Head of caudate nucleus (tissue), 42 donors: ENCODE measurements around the gene NCK2.

Experiments used
- DNase-seq, 42 donors: peaks; one replicate each; pipeline versions ENCODE4 v3.0.0 to v3.0.0-alpha.2; 2020 to 2021; ENCODE audit warnings: mixed read lengths in 7 of 42
- intact Hi-C: fragments of 100-400 bp; cut with DNase I; formaldehyde crosslinking; loops from one replicate; pipeline ENCODE4 v1.15.0; 2022

Gene NCK2

DNA sequence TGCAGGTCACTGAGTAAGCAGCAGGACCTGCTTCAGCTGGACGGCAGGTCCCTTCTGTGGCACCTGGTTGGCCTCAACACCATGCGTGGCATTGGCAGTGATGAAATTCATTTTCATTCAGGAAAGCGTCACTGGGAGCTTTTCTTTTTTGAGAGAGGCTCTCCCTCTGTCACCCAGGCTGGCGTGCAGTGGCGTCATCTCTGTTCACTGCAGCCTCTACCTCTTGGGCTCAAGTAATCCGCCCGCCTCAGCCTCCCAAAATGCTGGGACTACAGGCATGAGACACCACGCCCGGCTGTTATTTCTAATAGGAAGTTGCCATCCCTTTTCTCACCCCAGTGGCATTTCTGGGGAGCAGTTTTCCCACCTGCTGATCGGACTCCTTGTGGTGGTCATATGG, 39.3 kb downstream of the NCK2 start:
- DNase-seq = peak in 5 of 42 donors; percentile 28 to 48 (median 43)
- intact Hi-C loops = no loop called here

- no peak for DNase-seq
- intact Hi-C loops = no loop called here
Measured at GRCh38 chr2:105784589-105784988, 39.9 kb downstream of the NCK2 start.

GRCh38 chr2:105785095-105785847, 40.6 kb downstream of the NCK2 start:
- no peak for DNase-seq
- intact Hi-C loops = no loop called here

- intact Hi-C loops = no loop called here
Measured at GRCh38 chr2:105786231-105787230, 41.8 kb downstream of the NCK2 start.

GRCh38 chr2:105787376-105788318, 42.9 kb downstream of the NCK2 start:
- intact Hi-C loops = no loop called here
- peak in 1 of 42 donors; percentile 34 for DNase-seq

More at GRCh38 chr2:105786231-105787230, 41.8 kb downstream of the NCK2 start:
- DNase-seq = no peak

GRCh38 chr2:105788670-105789290, 44.1 kb downstream of the NCK2 start:
- DNase-seq = no peak
- intact Hi-C loops = no loop called here

DNA sequence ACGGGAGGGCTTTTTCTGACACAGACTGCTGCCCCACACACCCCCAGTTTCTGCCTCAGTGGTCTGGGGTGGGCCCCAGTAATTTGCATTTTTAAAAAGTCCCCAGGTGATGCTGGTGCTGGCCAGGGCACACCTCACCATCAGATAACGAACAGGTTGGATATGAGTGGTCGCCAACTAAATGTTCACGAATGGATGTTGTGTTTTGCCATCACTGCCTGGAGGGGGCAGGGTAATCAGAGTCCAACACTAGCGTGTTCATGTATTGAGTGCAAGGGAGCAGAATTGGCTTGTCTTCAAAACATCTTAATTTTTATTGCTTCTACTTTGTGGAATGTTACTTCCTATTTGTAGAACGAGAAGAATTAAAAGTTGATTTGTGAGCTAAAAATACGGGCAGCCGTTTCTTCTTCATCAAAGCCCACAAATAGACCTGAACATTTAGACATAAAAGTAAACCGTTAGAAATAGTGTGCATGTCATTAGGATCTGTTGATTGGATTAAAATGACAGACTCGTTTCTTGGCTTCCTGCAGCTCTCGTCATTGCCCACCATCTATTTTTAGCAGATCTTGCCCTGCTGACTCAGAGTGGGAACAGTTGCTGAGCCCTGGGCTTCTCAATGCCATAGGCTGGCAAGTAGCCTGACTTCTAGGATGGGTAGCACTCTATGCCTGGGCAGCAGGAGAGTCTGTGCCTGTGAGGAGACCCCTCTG, 45.2 kb downstream of the NCK2 start:
- intact Hi-C loops = no loop called here
- peak in 24 of 42 donors; percentile 21 to 88 (median 53) for DNase-seq

DNA sequence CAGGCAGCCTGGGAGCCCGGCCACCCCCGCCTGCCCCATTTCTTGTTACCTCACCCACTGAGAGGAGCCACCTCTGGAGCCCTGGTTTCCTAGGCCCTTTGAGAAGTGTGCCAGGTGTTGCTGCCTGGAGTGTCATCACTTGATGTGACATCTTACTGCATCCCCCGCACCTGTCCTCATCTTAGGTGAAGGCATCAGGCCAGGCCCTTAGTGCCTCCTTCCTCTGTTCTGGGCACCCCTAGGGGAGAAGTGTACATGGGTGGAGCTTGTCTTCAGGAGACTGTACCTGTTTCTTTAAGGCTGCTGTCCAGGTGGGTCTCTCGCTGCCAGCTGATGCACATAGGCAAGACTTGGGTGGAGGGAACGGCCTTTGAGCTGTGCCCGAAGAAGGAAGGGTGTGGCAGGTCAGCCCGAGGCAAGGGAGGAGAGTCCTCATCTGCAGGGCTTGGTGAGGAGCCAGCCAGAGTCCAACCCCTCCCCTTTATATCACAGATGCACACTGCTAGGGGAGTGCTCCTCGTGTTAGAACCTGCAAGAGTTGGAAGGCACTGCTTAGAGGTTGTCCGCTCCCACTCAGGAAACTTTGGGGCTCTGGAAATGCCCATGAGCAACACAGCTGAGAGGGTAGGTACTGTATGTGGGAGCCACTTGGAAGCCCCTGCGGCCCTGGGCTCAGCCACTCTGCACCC, 45.9 kb downstream of the NCK2 start:
- peak in 4 of 42 donors; percentile 42 to 60 (median 44) for DNase-seq
- intact Hi-C loops = no loop called here

GRCh38 chr2:105791229-105791628, 46.5 kb downstream of the NCK2 start:
- DNase-seq = no peak
- intact Hi-C loops = no loop called here

DNA sequence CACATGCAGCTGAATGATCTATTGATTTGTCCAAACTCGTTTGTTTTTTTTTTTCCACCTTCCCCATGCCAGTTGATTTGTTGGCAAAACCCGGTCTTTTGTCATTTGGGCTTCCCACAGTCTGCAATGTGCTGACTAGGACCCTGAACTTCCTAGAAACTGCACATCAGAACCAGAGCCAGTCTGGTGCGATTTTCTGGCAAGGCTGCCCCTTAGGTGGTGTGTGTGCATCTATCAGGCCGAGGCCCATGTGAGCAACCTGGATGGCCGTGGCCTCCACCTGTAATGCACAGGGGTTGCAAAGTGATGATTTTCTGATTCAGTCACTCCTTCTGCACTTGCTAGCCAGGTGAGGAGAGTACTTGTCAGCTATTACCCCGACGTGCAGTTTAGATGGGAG, 47.8 kb downstream of the NCK2 start:
- intact Hi-C loops = no loop called here
- no peak for DNase-seq

DNA sequence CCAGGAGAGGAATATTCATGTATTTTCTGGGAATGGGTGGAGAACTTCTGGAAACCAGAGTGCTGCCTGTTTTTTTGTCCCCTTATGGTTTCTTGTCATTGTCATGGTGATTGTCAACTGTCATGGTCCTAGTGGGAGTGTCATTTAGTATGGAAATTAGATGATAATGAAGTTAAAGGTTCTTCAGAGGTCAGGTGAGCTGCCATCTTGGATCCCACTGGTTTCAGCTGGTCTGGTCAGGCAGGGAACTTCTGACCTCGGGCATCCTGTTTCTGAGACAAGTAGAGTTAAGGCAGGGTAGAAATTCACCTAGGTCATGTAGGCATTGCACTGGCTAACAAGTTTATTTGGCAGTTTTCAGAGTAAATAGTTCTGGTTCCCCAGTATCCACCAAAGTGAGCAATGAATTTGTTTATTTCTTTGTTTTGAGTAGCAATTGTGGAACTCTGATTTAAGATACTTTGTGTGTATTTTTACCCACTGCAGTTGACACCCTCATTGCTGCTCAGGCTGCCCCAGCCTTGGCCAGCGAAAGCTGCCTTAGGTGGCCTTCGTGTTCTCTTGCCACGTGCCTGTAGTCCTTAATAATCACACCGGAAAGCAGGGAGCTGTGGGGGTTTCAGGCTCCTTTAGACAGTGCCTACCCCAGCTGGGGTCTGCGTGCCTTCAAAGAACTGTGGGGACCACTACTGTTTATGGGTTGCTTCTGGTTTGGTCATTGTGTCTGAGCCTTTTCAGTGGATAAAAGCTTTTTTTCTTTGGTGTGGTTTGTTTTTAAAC, 48.7 kb downstream of the NCK2 start:
- DNase-seq = no peak
- intact Hi-C loops = no loop called here

GRCh38 chr2:105794926-105795574, 50.3 kb downstream of the NCK2 start:
- no peak for DNase-seq
- intact Hi-C loops = no loop called here

DNA sequence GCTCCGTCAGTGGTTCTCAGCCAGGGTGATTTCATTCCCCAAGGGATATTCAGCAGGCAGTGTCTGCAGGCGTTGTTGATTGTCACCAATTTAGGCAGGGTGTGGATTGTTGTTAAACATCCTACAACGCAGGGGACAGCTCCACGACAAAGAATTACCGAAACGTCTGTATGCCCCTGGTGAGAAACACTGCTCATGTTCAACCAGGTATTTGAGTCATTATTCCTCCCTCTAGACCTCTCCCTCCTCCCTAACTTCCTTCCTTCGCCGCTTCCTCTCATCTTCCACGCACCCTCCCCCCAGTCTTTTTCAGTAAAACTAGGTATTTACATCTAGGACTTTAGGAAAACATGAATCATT, 50.8 kb downstream of the NCK2 start:
- intact Hi-C loops = no loop called here
- DNase-seq = no peak

DNA sequence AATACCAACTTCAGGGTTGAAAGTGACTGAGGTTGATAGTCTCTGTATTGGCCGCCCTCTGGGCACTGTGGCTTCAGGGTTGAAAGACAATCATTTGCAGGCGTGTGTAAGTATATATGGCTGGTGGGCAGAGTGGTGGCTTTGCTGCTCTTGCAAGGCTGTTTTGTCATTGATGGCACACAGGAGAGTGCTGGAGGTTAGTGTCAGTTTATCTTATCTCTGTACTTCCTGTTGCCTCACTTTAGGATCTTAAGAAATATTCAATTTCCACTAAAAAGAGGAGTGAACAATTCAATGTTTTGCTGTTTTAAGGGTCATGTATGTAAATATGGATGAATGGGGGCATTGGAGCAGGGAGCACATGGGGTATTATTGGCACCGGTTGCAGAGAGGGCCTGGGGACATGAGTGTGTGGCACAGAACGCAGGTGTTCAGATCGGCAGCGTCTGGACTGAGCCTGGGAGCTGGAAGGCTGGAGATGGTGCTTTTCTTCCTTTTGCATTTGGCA, 51.5 kb downstream of the NCK2 start:
- no peak for DNase-seq
- intact Hi-C loops = no loop called here

GRCh38 chr2:105796791-105797190, 52.1 kb downstream of the NCK2 start:
- intact Hi-C loops = no loop called here
- DNase-seq = no peak

GRCh38 chr2:105797298-105797819, 52.6 kb downstream of the NCK2 start:
- intact Hi-C loops = no loop called here
- peak in 1 of 42 donors; percentile 39 for DNase-seq
